ENCODE data around the gene ANO3. TPM values are rescaled to one million over a fixed set of nuclear protein-coding genes. Genes with fewer than 3 reads are reported as not detected.
"Not testable (repeated sequence)": the region's sequence is repeated elsewhere in the genome, so short reads cannot be mapped to it uniquely, and the experiment has no call there.

Gene ANO3
- total RNA-seq, 1 donor from 2014 or later: 8.2 TPM

- Histone ChIP-seq H3K27me3 (no peaks in the 10 kb centered on the region), H3K4me1 (no peaks in the 10 kb centered on the region), H3K27ac (no peak overlapping the region), H3K4me3 (no peak overlapping the region), H3K9me3 (no peaks in the 10 kb centered on the region), H3K36me3 (no peaks in the 10 kb centered on the region)
- intact Hi-C loops (cut with DNase I): no loop called here
- no peak for DNase-seq (ENCODE audit: low spot score in 2 of 2)
- TF ChIP-seq, protein P1, sequence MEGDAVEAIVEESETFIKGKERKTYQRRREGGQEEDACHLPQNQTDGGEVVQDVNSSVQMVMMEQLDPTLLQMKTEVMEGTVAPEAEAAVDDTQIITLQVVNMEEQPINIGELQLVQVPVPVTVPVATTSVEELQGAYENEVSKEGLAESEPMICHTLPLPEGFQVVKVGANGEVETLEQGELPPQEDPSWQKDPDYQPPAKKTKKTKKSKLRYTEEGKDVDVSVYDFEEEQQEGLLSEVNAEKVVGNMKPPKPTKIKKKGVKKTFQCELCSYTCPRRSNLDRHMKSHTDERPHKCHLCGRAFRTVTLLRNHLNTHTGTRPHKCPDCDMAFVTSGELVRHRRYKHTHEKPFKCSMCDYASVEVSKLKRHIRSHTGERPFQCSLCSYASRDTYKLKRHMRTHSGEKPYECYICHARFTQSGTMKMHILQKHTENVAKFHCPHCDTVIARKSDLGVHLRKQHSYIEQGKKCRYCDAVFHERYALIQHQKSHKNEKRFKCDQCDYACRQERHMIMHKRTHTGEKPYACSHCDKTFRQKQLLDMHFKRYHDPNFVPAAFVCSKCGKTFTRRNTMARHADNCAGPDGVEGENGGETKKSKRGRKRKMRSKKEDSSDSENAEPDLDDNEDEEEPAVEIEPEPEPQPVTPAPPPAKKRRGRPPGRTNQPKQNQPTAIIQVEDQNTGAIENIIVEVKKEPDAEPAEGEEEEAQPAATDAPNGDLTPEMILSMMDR (IDR thresholded peaks at IDR 0.05): no peak
Measured at GRCh38 chr11:26623076-26623659, 291.2 kb downstream of the ANO3 start.

- no peaks in the 10 kb centered on the region for H3K36me3 ChIP-seq
- intact Hi-C loops (cut with DNase I): no loop called here
- TF ChIP-seq, protein P1 (IDR thresholded peaks at IDR 0.05): no peak
- no peaks in the 10 kb centered on the region for H3K4me1 ChIP-seq
- no peak overlapping the region for H3K27ac ChIP-seq
- DNase-seq (ENCODE audit: low spot score in 2 of 2): no peak
- H3K4me3 ChIP-seq: no peak overlapping the region
- no peaks in the 10 kb centered on the region for H3K27me3 ChIP-seq
- no peaks in the 10 kb centered on the region for H3K9me3 ChIP-seq
Measured at GRCh38 chr11:26626346-26626745, 294.4 kb downstream of the ANO3 start.

DNA sequence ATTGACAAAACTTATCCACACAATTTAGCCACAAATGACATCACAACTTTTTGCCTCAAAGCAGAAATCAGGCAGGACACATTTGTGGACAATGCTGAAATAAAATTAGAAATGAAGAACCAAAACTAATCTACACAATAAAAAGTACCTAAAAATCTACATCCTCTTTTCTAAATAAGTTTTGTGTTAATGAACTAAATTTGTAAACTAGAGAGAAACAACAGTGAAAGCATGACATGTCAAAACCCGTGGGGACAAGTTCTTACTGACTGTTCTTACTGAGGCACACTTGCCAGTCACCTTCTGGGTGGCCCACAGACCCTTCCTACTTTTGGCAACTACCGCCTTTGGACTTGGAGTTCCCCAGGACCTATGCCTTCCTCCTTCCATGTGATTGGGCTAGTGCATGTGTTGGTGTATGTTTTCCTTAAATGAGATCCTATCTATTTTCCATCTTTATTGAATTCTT lies 300.8 kb downstream of the ANO3 start:
- no peak for DNase-seq (ENCODE audit: low spot score in 2 of 2)
- Histone ChIP-seq H3K4me3 (no peak overlapping the region), H3K36me3 (no peaks in the 10 kb centered on the region), H3K4me1 (no peaks in the 10 kb centered on the region), H3K27me3 (no peaks in the 10 kb centered on the region), H3K27ac (no peak overlapping the region), H3K9me3 (no peaks in the 10 kb centered on the region)
- TF ChIP-seq, protein P1 (IDR thresholded peaks at IDR 0.05): no peak
- intact Hi-C loops (cut with DNase I): no loop called here

GRCh38 chr11:26643314-26643713 lies 311.4 kb downstream of the ANO3 start:
- DNase-seq (ENCODE audit: low spot score in 2 of 2); H3K36me3 ChIP-seq; H3K4me1 ChIP-seq; H3K4me3 ChIP-seq; H3K9me3 ChIP-seq; H3K27ac ChIP-seq; H3K27me3 ChIP-seq; intact Hi-C loops (cut with DNase I): not testable (repeated sequence)

- Histone ChIP-seq H3K9me3 (no peaks in the 10 kb centered on the region), H3K4me1 (no peaks in the 10 kb centered on the region), H3K27ac (no peak overlapping the region), H3K27me3 (no peaks in the 10 kb centered on the region), H3K4me3 (no peak overlapping the region), H3K36me3 (no peaks in the 10 kb centered on the region)
- no peak for DNase-seq (ENCODE audit: low spot score in 2 of 2)
- intact Hi-C loops (cut with DNase I): no loop called here
- TF ChIP-seq, protein P1 (IDR thresholded peaks at IDR 0.05): peak; percentile 15 to 53 (median 24)
Measured at GRCh38 chr11:26649884-26650283, 318.0 kb downstream of the ANO3 start.

GRCh38 chr11:26651916-26652315 lies 320.0 kb downstream of the ANO3 start:
- no peaks in the 10 kb centered on the region for H3K36me3 ChIP-seq
- DNase-seq (ENCODE audit: low spot score in 2 of 2): no peak
- H3K9me3 ChIP-seq: no peaks in the 10 kb centered on the region
- no peak overlapping the region for H3K27ac ChIP-seq
- intact Hi-C loops (cut with DNase I): no loop called here
- TF ChIP-seq, protein P1 (IDR thresholded peaks at IDR 0.05): no peak
- H3K27me3 ChIP-seq: no peaks in the 10 kb centered on the region
- H3K4me1 ChIP-seq: no peaks in the 10 kb centered on the region
- no peak overlapping the region for H3K4me3 ChIP-seq
